Prostate gland (tissue), 2 donors: ENCODE measurements around the gene CDH6.

Source experiments
- POLR2A ChIP-seq: fragments of 450-650 bp; IDR thresholded peaks from one replicate; pipeline ENCODE4 v1.6.1; 2016; ENCODE audit warnings: antibody characterized with exemption, mild to moderate bottlenecking
- TF ChIP-seq, protein P1 (sequence below), 4 experiments: fragments of 200-600 bp in 2 of 4; fragments of 450-650 bp in 2 of 4; sonication (generic) in 2 of 4; IDR thresholded peaks; 1 replicate in 3 of 4; 2 replicates in 1 of 4; pipeline ENCODE4 v1.5.1; 2016 to 2019; ENCODE audit warnings: antibody characterized with exemption in 4 of 4, mild to moderate bottlenecking in 2 of 4, moderate library complexity in 2 of 4

DNA sequence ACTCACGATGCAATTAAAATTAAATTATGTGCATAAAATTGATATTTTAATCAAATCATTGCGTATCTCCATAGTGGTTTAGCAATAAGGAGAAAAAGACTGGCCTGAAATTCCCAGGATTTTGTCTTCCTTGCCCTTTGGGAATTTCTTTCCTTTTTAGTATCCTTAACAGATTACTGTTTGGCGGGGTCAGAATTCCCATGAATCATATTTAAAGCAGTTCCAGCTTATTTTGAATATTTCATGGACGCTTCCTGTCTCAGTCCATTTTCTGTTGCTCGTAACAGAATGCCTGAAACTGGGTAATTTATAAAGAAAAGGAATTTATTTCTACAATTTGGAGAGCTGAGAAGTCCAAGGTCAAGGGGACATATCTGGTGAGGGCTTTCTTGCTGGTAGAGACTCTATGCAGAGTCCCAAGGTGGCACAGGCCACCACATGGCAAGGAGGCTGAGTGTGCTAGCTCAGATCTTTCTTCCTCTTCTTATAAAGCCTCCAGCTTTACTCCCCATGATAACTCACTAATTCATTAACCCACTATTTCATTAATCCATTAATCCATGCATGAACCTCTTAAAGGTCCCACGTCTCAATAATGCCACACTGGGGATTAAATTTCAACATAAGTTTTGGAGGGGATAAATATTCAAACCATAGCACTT is 37.8 kb downstream of the CDH6 start:
- no peak for TF ChIP-seq POLR2A
- TF ChIP-seq, protein P1, sequence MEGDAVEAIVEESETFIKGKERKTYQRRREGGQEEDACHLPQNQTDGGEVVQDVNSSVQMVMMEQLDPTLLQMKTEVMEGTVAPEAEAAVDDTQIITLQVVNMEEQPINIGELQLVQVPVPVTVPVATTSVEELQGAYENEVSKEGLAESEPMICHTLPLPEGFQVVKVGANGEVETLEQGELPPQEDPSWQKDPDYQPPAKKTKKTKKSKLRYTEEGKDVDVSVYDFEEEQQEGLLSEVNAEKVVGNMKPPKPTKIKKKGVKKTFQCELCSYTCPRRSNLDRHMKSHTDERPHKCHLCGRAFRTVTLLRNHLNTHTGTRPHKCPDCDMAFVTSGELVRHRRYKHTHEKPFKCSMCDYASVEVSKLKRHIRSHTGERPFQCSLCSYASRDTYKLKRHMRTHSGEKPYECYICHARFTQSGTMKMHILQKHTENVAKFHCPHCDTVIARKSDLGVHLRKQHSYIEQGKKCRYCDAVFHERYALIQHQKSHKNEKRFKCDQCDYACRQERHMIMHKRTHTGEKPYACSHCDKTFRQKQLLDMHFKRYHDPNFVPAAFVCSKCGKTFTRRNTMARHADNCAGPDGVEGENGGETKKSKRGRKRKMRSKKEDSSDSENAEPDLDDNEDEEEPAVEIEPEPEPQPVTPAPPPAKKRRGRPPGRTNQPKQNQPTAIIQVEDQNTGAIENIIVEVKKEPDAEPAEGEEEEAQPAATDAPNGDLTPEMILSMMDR (IDR thresholded peaks at IDR 0.05), result no peak
